Type B pancreatic cell (in vitro differentiated cells): Measurements from ENCODE around the gene CENPF. TPM values are rescaled to one million over a fixed set of nuclear protein-coding genes. Genes with fewer than 3 reads are reported as not detected.

Experiments used
- DNase-seq: peaks from one replicate; pipeline ENCODE4 v3.0.0; 2021; ENCODE audit warnings: mixed read lengths; ENCODE audit not compliant: unreplicated experiment; ENCODE audit errors: extremely low spot score
- H3K27ac Mint-ChIP-seq: 2 replicates; pipeline ENCODE4 v1.8.0; 2021; ENCODE audit warnings: mild to moderate bottlenecking, mixed read lengths
- H3K27me3 Mint-ChIP-seq: 2 replicates; pipeline ENCODE4 v1.8.0; 2021; ENCODE audit warnings: mixed read lengths
- H3K36me3 Mint-ChIP-seq: 2 replicates; pipeline ENCODE4 v1.8.0; 2021; ENCODE audit warnings: mixed read lengths
- H3K4me1 Mint-ChIP-seq: one replicate; pipeline ENCODE4 v1.8.0; 2021; ENCODE audit warnings: mixed read lengths; ENCODE audit not compliant: unreplicated experiment
- H3K4me3 Mint-ChIP-seq: 2 replicates; pipeline ENCODE4 v1.8.0; 2021; ENCODE audit warnings: mild to moderate bottlenecking, mixed read lengths
- H3K9me3 Mint-ChIP-seq: 2 replicates; pipeline ENCODE4 v1.8.0; 2021; ENCODE audit warnings: mixed read lengths
- CTCF ChIP-seq: fragments of 200-600 bp; sonication (generic); conservative IDR thresholded peaks from 2 replicates; pipeline ENCODE4 v1.5.0; 2021; ENCODE audit warnings: antibody characterized with exemption, mild to moderate bottlenecking
- total RNA-seq: library from RNA; stranded (reverse); gene quantifications from 2 replicates; pipeline ENCODE4 v1.2.1, GENCODE V29; 2021; ENCODE audit warnings: low replicate concordance

CENPF gene
- total RNA-seq, 1 donor from 2014 or later, result 141 TPM

- H3K27me3 Mint-ChIP-seq, result no peaks in the 10 kb centered on the region
- no peak for DNase-seq
- no peak for TF ChIP-seq CTCF
- no peaks in the 10 kb centered on the region for H3K4me1 Mint-ChIP-seq
- H3K9me3 Mint-ChIP-seq, result no peaks in the 10 kb centered on the region
- no peak overlapping the region for H3K4me3 Mint-ChIP-seq
- H3K27ac Mint-ChIP-seq, result no peak overlapping the region
- H3K36me3 Mint-ChIP-seq, result peaks cover 20% of the 10 kb centered on the region
Observed at GRCh38 chr1:214641214-214641895, 38.4 kb downstream of the CENPF start.

- no peak for DNase-seq
- Mint-ChIP-seq H3K4me3 (no peak overlapping the region), H3K4me1 (no peaks in the 10 kb centered on the region), H3K36me3 (peaks cover 22% of the 10 kb centered on the region), H3K9me3 (no peaks in the 10 kb centered on the region), H3K27ac (no peak overlapping the region), H3K27me3 (no peaks in the 10 kb centered on the region)
- TF ChIP-seq CTCF, result no peak
Observed at GRCh38 chr1:214643030-214643429, 40.0 kb downstream of the CENPF start.

- Mint-ChIP-seq H3K4me1 (no peaks in the 10 kb centered on the region), H3K27ac (no peak overlapping the region), H3K4me3 (no peak overlapping the region), H3K27me3 (no peaks in the 10 kb centered on the region), H3K9me3 (no peaks in the 10 kb centered on the region), H3K36me3 (peaks cover 37% of the 10 kb centered on the region)
- DNase-seq, result no peak
- TF ChIP-seq CTCF, result no peak
Observed at GRCh38 chr1:214645712-214646111, 42.7 kb downstream of the CENPF start.

- H3K9me3 Mint-ChIP-seq, result no peaks in the 10 kb centered on the region
- no peak overlapping the region for H3K4me3 Mint-ChIP-seq
- H3K27me3 Mint-ChIP-seq, result no peaks in the 10 kb centered on the region
- H3K27ac Mint-ChIP-seq, result no peak overlapping the region
- DNase-seq, result no peak
- no peak for TF ChIP-seq CTCF
- H3K36me3 Mint-ChIP-seq, result peaks cover 51% of the 10 kb centered on the region
- H3K4me1 Mint-ChIP-seq, result no peaks in the 10 kb centered on the region
Observed at GRCh38 chr1:214648801-214649200, 45.8 kb downstream of the CENPF start.

- H3K4me1 Mint-ChIP-seq, result no peaks in the 10 kb centered on the region
- TF ChIP-seq CTCF, result no peak
Observed at GRCh38 chr1:214649607-214650006, 46.6 kb downstream of the CENPF start.

GRCh38 chr1:214650664-214651063, 47.7 kb downstream of the CENPF start:
- Mint-ChIP-seq H3K4me3 (no peak overlapping the region), H3K9me3 (no peaks in the 10 kb centered on the region), H3K27me3 (no peaks in the 10 kb centered on the region), H3K27ac (no peak overlapping the region), H3K4me1 (no peaks in the 10 kb centered on the region), H3K36me3 (peaks cover 51% of the 10 kb centered on the region)
- TF ChIP-seq CTCF, result no peak
- no peak for DNase-seq

More at GRCh38 chr1:214649607-214650006, 46.6 kb downstream of the CENPF start:
- H3K27ac Mint-ChIP-seq, result no peak overlapping the region
- H3K36me3 Mint-ChIP-seq, result peaks cover 51% of the 10 kb centered on the region
- H3K4me3 Mint-ChIP-seq, result no peak overlapping the region
- H3K27me3 Mint-ChIP-seq, result no peaks in the 10 kb centered on the region
- no peaks in the 10 kb centered on the region for H3K9me3 Mint-ChIP-seq
- DNase-seq, result no peak
